ENCODE measurements around the gene TAS2R43. TPM values are rescaled to one million over a fixed set of nuclear protein-coding genes. Genes with fewer than 3 reads are reported as not detected.
A peak's percentile ranks its signal among the peaks of the same experiment; 100 is the strongest.

The TAS2R43 gene
- total and polyA plus RNA-seq, 4 donors, result 1.0 to 15.1 TPM; not detected in 2

DNA sequence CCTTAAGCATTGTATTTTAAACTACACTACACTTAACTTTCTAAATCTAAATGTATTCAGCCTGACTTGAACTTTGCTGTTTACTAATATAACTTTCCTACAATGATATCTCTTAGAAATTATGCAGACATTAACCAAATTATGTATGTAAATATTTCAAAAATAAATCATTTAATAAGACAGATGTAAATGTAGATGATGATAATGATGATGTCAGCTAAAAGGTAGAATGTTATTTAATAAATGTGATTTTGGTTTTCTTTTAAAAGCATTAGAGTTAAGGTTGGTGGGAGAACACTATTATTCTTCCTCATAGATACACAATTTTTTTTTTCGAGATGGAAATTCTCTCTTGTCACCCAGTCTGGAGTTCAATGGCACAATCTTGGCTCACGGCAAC, 10.1 kb downstream of the TAS2R43 start:
- H3K27me3 ChIP-seq (ENCODE audit: control insufficient read depth in 3 of 3, insufficient read depth in 3 of 3, low read length in 2 of 3), result no peaks in the 10 kb centered on the region
- H3K4me3 ChIP-seq, result no peak overlapping the region
- H3K4me1 ChIP-seq (ENCODE audit: control insufficient read depth in 5 of 5, insufficient read depth in 5 of 5, low read length in 5 of 5), result peaks cover 0 to 4% (median 0%) of the 10 kb centered on the region in 5 donors
- TF ChIP-seq, protein P1, sequence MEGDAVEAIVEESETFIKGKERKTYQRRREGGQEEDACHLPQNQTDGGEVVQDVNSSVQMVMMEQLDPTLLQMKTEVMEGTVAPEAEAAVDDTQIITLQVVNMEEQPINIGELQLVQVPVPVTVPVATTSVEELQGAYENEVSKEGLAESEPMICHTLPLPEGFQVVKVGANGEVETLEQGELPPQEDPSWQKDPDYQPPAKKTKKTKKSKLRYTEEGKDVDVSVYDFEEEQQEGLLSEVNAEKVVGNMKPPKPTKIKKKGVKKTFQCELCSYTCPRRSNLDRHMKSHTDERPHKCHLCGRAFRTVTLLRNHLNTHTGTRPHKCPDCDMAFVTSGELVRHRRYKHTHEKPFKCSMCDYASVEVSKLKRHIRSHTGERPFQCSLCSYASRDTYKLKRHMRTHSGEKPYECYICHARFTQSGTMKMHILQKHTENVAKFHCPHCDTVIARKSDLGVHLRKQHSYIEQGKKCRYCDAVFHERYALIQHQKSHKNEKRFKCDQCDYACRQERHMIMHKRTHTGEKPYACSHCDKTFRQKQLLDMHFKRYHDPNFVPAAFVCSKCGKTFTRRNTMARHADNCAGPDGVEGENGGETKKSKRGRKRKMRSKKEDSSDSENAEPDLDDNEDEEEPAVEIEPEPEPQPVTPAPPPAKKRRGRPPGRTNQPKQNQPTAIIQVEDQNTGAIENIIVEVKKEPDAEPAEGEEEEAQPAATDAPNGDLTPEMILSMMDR (IDR thresholded peaks at IDR 0.05; ENCODE audit: control extremely low read depth, extremely low read depth), result no peak
- no peak overlapping the region for H3K27ac ChIP-seq (ENCODE audit: low read depth in 1 of 2, low read length in 1 of 2)
- 96 to 98% methylated on average over 2 of the region's 2 CpGs for WGBS, 2 donors
- DNase-seq (no peak), ATAC-seq (ENCODE audit: insufficient read depth, low FRiP score) (no peak)
- H3K9me3 ChIP-seq (ENCODE audit: control insufficient read depth in 4 of 4, insufficient read depth in 3 of 4, low read length in 3 of 4), result peaks cover 0 to 4% (median 0%) of the 10 kb centered on the region in 4 donors
- no peak overlapping the region for H3K9ac ChIP-seq (ENCODE audit: insufficient read depth in 1 of 2, low read length in 2 of 2)
- peaks cover 0 to 2% (median 0%) of the 10 kb centered on the region in 4 donors for H3K36me3 ChIP-seq (ENCODE audit: control insufficient read depth in 4 of 4, insufficient read depth in 4 of 4, low read length in 4 of 4)

DNA sequence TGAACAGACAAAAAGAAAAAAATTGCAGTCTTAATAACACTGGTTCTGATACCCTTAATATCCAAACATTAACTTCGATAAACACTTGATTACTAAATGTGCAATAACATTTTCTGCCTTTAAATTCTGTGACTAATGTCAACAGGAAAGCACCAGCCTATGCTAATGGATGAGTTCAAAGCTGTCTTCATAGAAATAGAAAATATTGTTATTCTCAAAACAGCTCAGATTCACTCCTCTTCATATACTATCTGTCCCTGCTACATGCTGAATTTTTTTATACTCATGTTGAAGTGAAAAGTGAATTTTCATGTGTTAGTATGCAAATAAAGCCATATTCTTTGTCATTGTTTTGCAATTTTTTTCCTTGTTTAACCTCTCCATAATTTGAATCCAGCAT, 13.9 kb downstream of the TAS2R43 start:
- Histone ChIP-seq H3K36me3 (ENCODE audit: control insufficient read depth in 4 of 4, insufficient read depth in 4 of 4, low read length in 4 of 4) (no peaks in the 10 kb centered on the region), H3K9me3 (ENCODE audit: control insufficient read depth in 4 of 4, insufficient read depth in 3 of 4, low read length in 3 of 4) (peaks cover 0 to 4% (median 0%) of the 10 kb centered on the region in 4 donors)
- no peak for DNase-seq

DNA sequence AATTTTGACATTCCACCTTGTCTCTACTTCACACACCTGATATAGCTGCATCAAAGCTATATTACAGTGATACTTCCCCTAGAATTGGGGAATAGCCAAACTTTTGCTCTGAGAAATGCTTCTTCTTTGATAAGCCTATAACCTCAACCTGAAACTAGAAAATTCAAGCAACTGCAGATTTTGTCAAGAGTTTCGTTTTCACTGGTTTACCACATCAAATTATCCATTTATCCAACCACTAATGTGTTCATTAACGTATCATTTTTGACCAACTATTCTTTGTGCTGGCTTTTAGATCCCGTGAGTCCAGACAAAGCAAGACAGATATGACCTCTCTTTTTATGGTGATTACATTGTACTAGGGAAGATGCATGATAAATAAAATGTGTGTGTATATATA, 16.5 kb downstream of the TAS2R43 start:
- no peak overlapping the region for H3K9ac ChIP-seq (ENCODE audit: insufficient read depth in 1 of 2, low read length in 2 of 2)
- no peak overlapping the region for H3K4me3 ChIP-seq
- peaks cover 0 to 3% (median 0%) of the 10 kb centered on the region in 4 donors for H3K36me3 ChIP-seq (ENCODE audit: control insufficient read depth in 4 of 4, insufficient read depth in 4 of 4, low read length in 4 of 4)
- H3K27me3 ChIP-seq (ENCODE audit: control insufficient read depth in 3 of 3, insufficient read depth in 3 of 3, low read length in 2 of 3), result no peaks in the 10 kb centered on the region
- H3K4me1 ChIP-seq (ENCODE audit: control insufficient read depth in 5 of 5, insufficient read depth in 5 of 5, low read length in 5 of 5), result peaks cover 0 to 10% (median 0%) of the 10 kb centered on the region in 5 donors
- TF ChIP-seq, protein P1 (IDR thresholded peaks at IDR 0.05; ENCODE audit: control extremely low read depth, extremely low read depth), result no peak
- WGBS, 2 donors, result 78 to 82% methylated on average over 3 of the region's 3 CpGs
- DNase-seq (no peak), ATAC-seq (ENCODE audit: insufficient read depth, low FRiP score) (no peak)
- H3K9me3 ChIP-seq (ENCODE audit: control insufficient read depth in 4 of 4, insufficient read depth in 3 of 4, low read length in 3 of 4), result no peaks in the 10 kb centered on the region
- no peak overlapping the region for H3K27ac ChIP-seq (ENCODE audit: low read depth in 1 of 2, low read length in 1 of 2)

More for the DNA sequence above, 13.9 kb downstream of the TAS2R43 start:
- ATAC-seq (ENCODE audit: insufficient read depth, low FRiP score), result no peak
- Histone ChIP-seq H3K9ac (ENCODE audit: insufficient read depth in 1 of 2, low read length in 2 of 2) (no peak overlapping the region), H3K27me3 (ENCODE audit: control insufficient read depth in 3 of 3, insufficient read depth in 3 of 3, low read length in 2 of 3) (no peaks in the 10 kb centered on the region), H3K27ac (ENCODE audit: low read depth in 1 of 2, low read length in 1 of 2) (no peak overlapping the region), H3K4me3 (no peak overlapping the region), H3K4me1 (ENCODE audit: control insufficient read depth in 5 of 5, insufficient read depth in 5 of 5, low read length in 5 of 5) (peaks cover 0 to 7% (median 0%) of the 10 kb centered on the region in 5 donors)
- 94 to 98% methylated on average over 1 of the region's 1 CpG for WGBS, 2 donors
- TF ChIP-seq, protein P1 (IDR thresholded peaks at IDR 0.05; ENCODE audit: control extremely low read depth, extremely low read depth), result no peak

DNA sequence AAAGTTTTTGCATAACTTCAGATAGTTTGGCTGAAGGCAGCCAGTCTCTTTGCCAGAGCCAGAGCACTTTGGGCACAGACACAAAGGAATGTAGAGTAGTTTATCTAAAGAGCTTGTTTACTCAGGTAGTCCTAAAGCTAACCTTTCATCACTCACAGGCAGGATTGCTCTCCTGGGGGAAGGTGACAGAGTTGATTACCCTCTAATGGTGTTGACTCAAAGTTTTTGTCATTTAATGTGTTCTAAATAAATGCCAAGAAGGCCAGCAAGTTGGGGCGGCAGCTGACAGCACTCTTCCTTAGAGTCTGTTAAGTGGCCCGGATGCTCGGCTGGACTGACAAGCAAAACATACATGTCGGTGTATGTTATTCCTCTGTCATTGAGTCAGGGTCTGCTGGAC, 20.7 kb downstream of the TAS2R43 start:
- Histone ChIP-seq H3K27ac (ENCODE audit: low read depth in 1 of 2, low read length in 1 of 2) (no peak overlapping the region), H3K9me3 (ENCODE audit: control insufficient read depth in 4 of 4, insufficient read depth in 3 of 4, low read length in 3 of 4) (no peaks in the 10 kb centered on the region), H3K4me1 (ENCODE audit: control insufficient read depth in 5 of 5, insufficient read depth in 5 of 5, low read length in 5 of 5) (peaks cover 0 to 5% (median 0%) of the 10 kb centered on the region in 5 donors), H3K36me3 (ENCODE audit: control insufficient read depth in 4 of 4, insufficient read depth in 4 of 4, low read length in 4 of 4) (peaks cover 0 to 7% (median 0%) of the 10 kb centered on the region in 4 donors), H3K9ac (ENCODE audit: insufficient read depth in 1 of 2, low read length in 2 of 2) (no peak overlapping the region), H3K27me3 (ENCODE audit: control insufficient read depth in 3 of 3, insufficient read depth in 3 of 3, low read length in 2 of 3) (no peaks in the 10 kb centered on the region), H3K4me3 (no peak overlapping the region)
- WGBS, 2 donors, result 65 to 73% methylated on average over 4 of the region's 4 CpGs
- TF ChIP-seq, protein P1 (IDR thresholded peaks at IDR 0.05; ENCODE audit: control extremely low read depth, extremely low read depth), result no peak
- peak in 1 of 3 donors; percentile 4 for DNase-seq
- ATAC-seq (ENCODE audit: insufficient read depth, low FRiP score), result peak; percentile 31
